Astrocyte of the hippocampus (primary cell): ENCODE measurements around the gene HNRNPA2B1.
"Not testable (repeated sequence)": the region's sequence is repeated elsewhere in the genome, so short reads cannot be mapped to it uniquely, and the experiment has no call there.

Experiments
- DNase-seq: peaks from one replicate; pipeline ENCODE4 v3.0.0; 2011; ENCODE audit warnings: low read depth, low spot score

Gene HNRNPA2B1

DNA sequence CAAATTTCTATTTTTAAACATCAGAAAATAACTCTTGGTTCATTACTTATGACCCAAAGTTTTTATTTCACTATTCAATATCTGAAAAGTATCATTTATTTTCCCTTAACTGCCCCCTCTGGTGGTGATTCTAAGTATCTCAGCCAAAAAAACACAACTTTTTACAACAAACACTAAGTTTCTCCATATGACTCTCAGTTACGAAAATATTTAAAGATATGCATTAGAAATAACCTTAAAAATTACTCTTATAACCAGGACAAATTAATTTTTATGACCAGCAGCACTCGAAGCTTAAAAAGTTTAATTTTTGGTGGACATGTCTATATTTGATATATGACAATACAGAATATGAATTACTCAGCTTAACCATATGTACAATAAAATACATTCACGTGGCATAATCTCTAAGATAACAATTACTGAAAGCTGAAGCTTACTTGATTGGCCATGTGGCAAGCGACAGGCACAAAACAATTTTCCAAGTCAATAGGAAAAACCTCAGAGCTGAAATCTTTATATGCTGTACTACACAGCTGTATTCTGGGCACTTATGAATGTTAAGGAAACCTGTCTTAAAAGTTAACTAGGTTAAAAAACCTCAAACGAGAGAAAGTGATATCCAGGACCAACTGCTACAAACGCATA is 2.3 kb downstream of the HNRNPA2B1 start:
- DNase-seq, result peak; percentile 49

DNA sequence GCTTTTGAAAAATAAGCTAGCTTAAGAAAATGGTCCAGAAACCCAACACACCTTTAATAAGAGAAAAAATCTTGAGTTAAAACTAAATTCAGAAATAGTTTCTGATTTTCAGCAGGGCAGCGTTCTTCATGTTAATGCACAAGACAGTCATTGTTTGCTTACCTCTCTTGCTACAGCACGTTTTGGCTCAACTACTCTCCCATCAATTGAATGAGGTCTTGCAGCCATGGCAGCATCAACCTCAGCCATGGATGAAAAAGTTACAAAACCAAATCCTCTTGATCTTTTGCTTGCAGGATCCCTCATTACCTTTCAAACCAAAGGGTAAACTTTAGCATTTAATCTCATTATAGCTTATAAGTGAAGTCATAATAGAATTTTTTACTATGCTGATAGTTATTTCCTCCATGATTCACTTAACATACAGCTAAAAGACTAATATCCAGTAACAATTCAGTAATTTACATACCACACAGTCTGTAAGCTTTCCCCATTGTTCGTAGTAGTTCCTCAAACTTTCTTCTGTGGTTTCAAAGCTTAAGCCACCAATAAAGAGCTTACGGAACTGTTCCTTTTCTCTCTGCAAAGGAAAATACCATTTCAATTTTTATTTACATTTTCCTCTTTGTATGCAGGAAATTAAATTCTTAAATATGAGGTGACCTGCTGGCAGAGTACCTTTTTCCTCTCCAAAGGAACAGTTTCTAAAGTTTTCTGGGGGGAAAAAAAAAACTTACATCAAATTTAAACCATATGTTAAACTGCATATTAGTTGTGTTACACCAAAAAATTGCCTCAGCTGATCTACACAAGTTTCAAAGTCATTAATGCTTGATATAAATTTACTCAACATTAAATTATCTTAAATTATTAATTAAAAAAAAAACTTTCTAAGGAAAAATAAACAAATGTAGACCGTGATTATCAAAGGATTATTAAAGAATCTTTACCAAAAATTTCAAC is 3.1 kb downstream of the HNRNPA2B1 start:
- no peak for DNase-seq

DNA sequence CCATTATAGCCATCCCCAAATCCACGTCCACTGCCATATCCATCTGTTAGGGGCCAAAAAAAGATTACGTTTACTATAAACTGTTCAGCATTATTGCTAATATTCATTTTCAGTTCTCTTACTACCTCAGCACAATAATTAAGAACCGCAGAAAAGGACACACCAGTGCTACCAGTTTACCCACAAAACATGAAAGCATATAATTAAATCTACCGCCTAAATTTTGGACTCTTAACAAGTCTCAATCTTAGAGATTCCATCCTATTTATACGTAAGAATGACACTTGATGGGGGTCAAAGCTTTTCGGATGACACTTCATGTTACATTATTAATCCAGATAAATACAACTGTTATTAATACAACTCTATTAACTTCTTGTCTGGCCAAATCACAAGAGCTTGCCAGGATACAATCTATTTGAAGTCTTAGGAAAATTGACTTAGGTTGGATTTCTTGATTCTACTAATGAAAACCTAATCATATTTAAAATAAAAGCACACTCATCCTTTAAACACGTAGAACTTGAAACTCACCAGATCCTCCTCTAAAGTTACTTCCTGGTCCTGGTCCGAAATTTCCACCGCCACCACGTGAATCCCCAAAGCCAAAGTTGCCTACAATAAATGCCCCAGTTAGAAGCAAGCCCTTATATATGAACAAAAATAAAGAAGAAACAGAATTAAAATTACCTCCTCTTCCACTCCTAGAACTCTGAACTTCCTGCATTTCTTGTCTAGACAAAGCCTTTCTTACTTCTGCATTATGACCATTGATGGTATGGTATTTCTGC is 4.5 kb downstream of the HNRNPA2B1 start:
- DNase-seq, result no peak

- no peak for DNase-seq
These were observed 5.4 kb downstream of the HNRNPA2B1 start for GRCh38 chr7:26195182-26195581.

DNA sequence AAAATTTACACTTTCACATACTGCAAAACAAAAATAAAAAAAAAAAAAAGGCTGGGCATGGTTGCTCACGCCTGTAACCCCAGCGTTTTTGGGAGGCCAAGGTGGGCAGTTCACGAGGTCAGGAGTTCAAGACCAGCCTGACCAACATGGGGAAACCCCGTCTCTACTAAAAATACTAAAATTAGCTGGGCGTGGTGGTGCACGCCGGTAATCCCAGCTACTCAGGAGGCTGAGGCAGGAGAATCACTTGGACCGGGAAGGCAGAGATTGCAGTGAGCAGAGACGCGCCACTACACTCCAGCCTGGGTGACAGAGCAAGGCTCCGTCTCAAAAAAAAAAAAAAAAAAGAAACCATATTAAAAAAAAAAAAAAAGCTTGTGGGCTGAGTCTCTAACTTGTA is 5.8 kb downstream of the HNRNPA2B1 start:
- not testable (repeated sequence) for DNase-seq

DNA sequence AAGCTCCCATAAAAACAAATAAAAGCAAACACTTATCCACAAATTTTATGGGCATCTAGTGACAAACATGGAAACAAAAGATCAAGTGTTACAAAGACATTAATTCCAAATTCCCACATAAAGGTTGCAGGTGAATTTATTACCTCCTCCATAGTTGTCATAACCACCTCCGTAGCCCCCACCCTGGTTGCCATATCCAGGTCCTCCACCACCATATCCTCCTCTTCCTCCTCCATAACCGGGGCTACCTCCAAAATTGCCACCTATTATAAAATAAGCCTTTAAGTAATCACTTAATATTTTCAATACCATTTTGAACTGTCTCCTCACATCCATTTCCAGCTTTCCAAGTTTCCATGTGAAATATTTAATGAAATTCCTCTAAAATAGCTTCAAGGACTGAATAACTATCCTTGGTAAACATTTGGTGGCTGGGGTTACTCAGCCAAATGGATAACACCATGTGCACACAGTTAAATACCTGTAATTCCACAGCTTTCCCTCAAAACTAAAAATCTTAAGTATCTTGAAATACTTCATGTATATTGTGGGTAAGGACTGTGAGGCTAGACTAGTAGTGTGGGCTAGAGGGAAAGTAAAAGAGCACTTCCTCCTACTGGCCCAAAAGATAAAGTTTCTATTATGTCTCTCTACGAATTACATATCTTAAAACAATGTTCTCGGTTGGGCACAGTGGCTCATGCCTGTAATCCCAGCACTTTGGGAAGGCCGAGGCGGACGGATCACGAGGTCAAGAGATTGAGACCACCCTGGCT is 6.9 kb downstream of the HNRNPA2B1 start:
- DNase-seq, result no peak

- no peak for DNase-seq
These were observed 8.0 kb downstream of the HNRNPA2B1 start for GRCh38 chr7:26192485-26193087.

DNA sequence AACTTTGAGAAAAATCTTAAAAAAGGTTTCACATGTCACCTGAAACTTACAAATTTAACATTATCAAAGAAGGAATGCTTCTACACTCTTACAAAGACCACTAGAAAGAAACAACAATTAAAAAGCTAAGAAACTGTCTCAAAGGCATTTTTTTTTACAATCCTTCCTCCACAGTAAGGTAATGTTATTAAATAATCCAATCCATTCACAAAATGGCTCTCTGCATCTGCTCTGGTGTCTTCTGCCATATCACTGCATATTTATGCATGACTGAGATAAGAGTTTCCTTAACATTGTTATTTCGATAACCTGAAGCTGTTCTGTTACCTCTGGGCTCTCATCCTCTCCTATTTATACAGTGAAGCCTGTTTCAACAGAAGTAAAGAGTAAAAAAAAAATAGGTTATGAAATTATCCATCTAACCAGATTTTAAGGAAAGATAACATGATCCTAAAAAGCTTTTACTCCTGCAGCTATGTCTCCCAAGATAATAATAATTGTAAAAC is 8.5 kb downstream of the HNRNPA2B1 start:
- no peak for DNase-seq

- DNase-seq, result no peak
These were observed 9.1 kb downstream of the HNRNPA2B1 start for GRCh38 chr7:26191233-26191973.

DNA sequence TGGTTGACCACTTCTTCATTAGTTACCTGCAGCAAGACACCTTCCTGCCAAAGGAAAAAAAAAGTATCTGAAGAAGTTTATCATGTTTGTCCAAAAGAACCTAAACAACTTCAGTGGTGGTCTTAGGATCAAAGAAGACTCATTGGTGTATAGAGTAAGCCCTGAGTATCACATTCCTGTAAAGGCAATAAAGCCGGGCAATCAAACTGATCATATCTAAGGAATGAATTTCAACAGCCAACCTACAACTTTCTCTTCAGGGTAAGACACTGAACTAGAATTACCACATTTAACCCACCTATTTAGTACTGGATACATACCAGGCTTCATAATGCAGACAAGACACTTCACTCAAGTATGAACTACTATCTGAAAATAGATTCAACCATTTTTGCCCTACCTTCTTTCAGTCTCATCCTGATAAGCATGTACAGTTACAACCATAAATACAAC is 10.1 kb downstream of the HNRNPA2B1 start:
- DNase-seq, result no peak

DNA sequence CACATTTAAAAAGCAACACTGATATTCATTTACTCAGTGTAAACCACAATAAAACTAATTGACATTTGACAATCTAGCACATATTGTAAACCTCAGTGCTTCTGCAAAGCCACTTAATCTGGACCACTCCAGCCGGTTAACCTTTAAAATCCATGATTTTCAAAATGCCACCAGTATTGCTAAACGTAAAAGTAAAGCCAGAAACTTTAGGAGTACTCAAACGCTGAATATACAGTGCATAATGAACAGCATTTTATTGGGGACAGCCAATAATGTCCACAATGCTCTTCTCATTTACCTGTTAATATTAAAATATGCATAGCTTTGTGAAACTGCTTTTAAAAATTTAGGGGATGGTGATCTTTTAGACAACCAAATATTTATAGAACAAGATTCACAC is 10.8 kb downstream of the HNRNPA2B1 start:
- no peak for DNase-seq

- no peak for DNase-seq
These were observed 11.5 kb downstream of the HNRNPA2B1 start for GRCh38 chr7:26188957-26189541.

DNA sequence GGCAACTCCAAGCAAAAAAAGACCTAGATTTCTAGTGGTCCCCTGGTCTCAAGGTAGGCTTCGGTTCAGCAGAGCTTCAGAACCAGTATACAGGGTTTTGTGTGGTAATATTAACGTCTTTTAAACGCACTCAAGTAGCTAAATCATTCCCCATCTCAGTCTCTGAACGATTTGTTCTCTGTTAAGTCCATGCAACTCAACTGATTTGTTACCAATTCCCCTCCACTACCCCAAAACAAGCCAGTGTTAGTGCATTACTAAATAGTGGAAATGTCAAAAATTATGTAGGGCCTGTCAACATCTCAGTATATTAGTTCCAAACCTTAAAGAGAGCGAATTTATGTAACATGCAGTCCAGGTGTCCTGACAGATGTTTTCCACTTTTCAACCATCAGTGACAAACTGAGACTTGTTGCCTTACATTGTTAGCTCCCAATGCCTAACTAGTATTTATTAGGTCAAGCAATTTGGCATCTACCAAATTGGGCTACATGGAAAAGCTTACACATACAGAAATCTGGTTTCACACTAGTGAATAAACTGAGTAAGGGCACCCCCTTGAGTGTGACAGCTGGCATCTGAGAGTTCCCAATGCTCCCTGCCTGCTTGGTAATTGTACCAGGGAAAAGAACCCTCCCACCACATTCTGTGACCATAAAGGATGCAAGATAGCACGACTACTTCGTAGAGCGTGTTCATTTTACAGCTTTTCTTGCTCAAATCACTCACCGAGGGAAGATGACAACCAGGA is 12.2 kb downstream of the HNRNPA2B1 start:
- DNase-seq, result no peak

GRCh38 chr7:26187380-26188205 is 13.0 kb downstream of the HNRNPA2B1 start:
- no peak for DNase-seq

GRCh38 chr7:26186364-26187311 is 13.9 kb downstream of the HNRNPA2B1 start:
- DNase-seq, result no peak

DNA sequence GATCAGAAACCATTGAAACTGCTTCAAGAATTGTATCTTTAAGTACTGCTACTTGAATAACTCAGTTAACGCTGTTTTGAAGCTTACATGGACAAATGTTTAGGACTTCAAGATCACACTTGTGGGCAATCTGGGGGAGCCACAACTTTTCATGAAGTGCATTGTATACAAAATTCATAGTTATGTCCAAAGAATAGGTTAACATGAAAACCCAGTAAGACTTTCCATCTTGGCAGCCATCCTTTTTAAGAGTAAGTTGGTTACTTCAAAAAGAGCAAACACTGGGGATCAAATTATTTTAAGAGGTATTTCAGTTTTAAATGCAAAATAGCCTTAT is 14.7 kb downstream of the HNRNPA2B1 start:
- DNase-seq, result no peak
